Measurements from ENCODE around the gene GDI1. TPM values are rescaled to one million over a fixed set of nuclear protein-coding genes. Genes with fewer than 3 reads are reported as not detected.

The GDI1 gene
- total RNA-seq, 4 donors from 2014 or later = 105 to 160 (median 121) TPM

- Histone ChIP-seq H3K9me3 (no peaks in the 10 kb centered on the region), H3K4me1 (peaks cover 0 to 28% (median 4%) of the 10 kb centered on the region in 3 donors), H3K27ac (no peak overlapping the region), H3K27me3 (no peaks in the 10 kb centered on the region), H3K4me3 (no peak overlapping the region), H3K36me3 (peaks cover 0 to 36% of the 10 kb centered on the region in 2 donors)
- no peak for ATAC-seq
- 68 to 82% methylated on average over 4 of the region's 4 CpGs for WGBS, 2 donors (ENCODE audit: low coverage in 1 of 2)
- TF ChIP-seq POLR2A (IDR thresholded peaks at IDR 0.05) = no peak
- TF ChIP-seq CTCF (IDR thresholded peaks at IDR 0.05) = no peak
These were observed 33.1 kb upstream of the GDI1 start for GRCh38 chrX:154403858-154404257.

DNA sequence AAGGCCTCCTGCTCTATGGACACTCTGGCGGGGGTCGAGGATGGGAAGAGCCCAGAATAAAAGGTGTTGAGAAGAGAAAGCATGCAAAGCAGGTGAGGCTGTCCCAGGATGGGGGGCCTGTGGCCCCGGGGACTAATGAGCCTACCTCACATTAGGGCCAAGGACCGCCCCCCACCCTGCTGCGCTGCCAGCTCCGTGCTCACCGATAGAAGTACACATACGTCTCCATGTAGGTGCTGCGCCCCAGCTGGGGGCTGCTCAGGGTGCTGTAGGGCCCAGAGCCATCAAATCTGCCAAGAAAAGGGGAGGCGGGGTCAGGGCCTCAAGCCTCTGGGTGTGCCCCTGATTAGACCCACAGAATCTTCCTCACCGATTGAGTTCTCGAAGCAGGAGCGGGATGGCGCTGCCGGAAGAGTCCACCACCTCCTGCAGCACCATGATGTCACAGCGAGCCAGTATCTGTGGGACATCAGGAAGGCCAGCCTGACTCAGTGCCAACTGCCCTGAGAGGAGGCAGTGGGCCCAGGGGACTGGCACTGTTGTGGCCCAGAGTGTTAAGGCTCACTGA lies 32.2 kb upstream of the GDI1 start:
- H3K4me3 ChIP-seq = no peak overlapping the region
- WGBS, 2 donors (ENCODE audit: low coverage in 1 of 2) = 88% methylated on average over 3 of the region's 16 CpGs; no CpG with 5 or more reads in 1 of the 2 donors
- TF ChIP-seq EP300 (IDR thresholded peaks at IDR 0.05) = no peak
- no peak for TF ChIP-seq CTCF (IDR thresholded peaks at IDR 0.05)
- no peaks in the 10 kb centered on the region for H3K9me3 ChIP-seq
- no peak overlapping the region for H3K27ac ChIP-seq
- no peak for ATAC-seq
- no peaks in the 10 kb centered on the region for H3K27me3 ChIP-seq
- H3K4me1 ChIP-seq = peaks cover 0 to 19% (median 4%) of the 10 kb centered on the region in 3 donors
- H3K36me3 ChIP-seq = peaks cover 0 to 28% of the 10 kb centered on the region in 2 donors

DNA sequence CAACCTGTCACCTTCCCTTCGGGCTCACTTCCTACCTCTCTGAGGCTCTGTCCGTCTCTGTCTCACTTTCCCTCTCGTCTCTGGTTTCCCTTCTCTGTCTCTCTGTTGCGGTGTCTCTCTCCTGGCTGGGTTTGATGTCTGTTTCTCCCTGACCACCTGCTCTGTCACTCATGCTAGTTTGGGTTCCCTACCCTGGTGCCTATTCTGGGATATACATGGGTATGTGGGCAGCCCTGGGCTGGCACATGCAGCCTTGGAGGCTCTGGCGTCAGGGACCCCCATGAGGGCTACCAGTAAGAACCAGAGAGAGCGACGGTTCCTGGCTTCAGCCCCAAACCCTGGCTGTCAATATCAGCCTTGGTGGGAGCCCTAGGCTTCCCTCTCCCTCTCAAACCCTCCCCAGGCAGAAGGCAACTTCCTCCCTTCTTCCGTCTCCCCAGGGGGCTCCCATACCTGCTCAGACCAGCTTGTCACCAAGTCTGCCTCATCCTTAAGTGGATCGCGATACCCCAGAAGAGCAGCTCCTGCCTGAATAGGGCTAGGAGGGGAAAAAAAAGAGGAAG lies 28.2 kb upstream of the GDI1 start:
- peaks cover 0 to 7% of the 10 kb centered on the region in 2 donors for H3K36me3 ChIP-seq
- 48 to 60% methylated on average over 2 to 3 of the region's 10 CpGs for WGBS, 2 donors (ENCODE audit: low coverage in 1 of 2)
- H3K4me3 ChIP-seq = peak overlapping the region; percentile 11 to 40
- H3K9me3 ChIP-seq = no peaks in the 10 kb centered on the region
- H3K27me3 ChIP-seq = no peaks in the 10 kb centered on the region
- TF ChIP-seq POLR2A (IDR thresholded peaks at IDR 0.05) (no peak), POLR2AphosphoS5 (IDR thresholded peaks at IDR 0.05) (no peak), CTCF (IDR thresholded peaks at IDR 0.05) (no peak), EP300 (IDR thresholded peaks at IDR 0.05) (no peak)
- peak overlapping the region in 3 of 4 donors; percentile 56 to 65 (median 59) for H3K27ac ChIP-seq
- ATAC-seq = no peak
- H3K4me1 ChIP-seq = peaks cover 0 to 16% (median 3%) of the 10 kb centered on the region in 3 donors

DNA sequence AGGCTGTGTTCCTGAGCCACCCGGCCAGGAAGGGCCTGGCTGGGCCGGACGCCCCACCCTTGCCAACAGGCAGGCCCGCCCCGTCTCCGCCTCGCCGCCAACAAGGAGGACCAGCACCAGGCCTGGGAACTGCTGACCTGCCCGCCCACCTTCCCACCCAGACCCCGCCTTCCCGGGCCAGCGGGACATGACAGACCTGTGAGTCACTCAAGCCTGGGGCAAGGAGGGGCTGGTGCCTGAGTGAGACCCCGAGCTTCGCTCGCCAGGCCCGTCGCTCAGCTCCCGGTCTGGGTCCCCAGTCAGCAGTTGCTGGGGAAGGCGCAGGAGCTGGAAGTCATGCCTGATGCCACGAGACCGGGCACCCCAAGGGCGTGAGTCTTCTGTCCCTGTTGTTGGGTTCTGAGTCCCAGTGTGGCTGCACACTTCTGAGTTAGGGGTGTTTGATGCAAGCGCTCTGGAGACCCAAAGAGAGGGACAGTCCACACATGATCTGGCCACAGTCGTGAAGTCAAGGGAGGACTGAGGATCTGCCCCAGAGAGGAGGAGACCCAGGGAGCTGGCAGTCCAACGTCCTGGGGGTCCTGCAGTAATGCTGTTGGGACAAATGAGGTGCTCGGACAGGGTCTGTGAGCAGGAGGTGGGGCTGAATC lies 27.6 kb upstream of the GDI1 start, which contains the start of gene DNASE1L1:
Gene DNASE1L1, minus strand, starts transcription at position 33 of the 650 bp plus-strand sequence. CDS start 3,686 bp downstream, outside the sequence.
- Histone ChIP-seq H3K4me3 (peak within 1 kb of the TSS; percentile 11 to 40), H3K27ac (peak within 1 kb of the TSS in 3 of 4 donors; percentile 56 to 65 (median 59)), H3K27me3 (no peaks in the 10 kb centered on the region), H3K36me3 (peaks cover 0 to 12% of the 10 kb centered on the region in 2 donors), H3K4me1 (peaks cover 0 to 16% (median 3%) of the 10 kb centered on the region in 3 donors), H3K9me3 (no peaks in the 10 kb centered on the region)
- TF ChIP-seq EP300 (IDR thresholded peaks at IDR 0.05) (no peak), POLR2A (IDR thresholded peaks at IDR 0.05) (no peak), CTCF (IDR thresholded peaks at IDR 0.05) (no peak), POLR2AphosphoS5 (IDR thresholded peaks at IDR 0.05) (no peak)
- ATAC-seq = peak; percentile 66
- WGBS, 2 donors (ENCODE audit: low coverage in 1 of 2) = 70% methylated on average over 2 of the region's 26 CpGs; no CpG with 5 or more reads in 1 of the 2 donors

All from gastroesophageal sphincter (tissue), 4 donors.